Karpas-422 (cell line): ENCODE data around the gene TMEM130. TPM values are rescaled to one million over a fixed set of nuclear protein-coding genes. Genes with fewer than 3 reads are reported as not detected.

Experiments used
- DNase-seq: peaks from one replicate; pipeline ENCODE4 v3.0.0-alpha.2; 2015
- H2AFZ ChIP-seq: fragments of 200-600 bp; sonication (generic); 2 replicates; pipeline ENCODE4 v1.6.1; 2014; ENCODE audit warnings: antibody characterized with exemption, low read length, mixed read lengths
- H3K27ac ChIP-seq: fragments of 200-600 bp; sonication (generic); 2 replicates; pipeline ENCODE4 v1.5.1; 2014; ENCODE audit warnings: mild to moderate bottlenecking, low read length, moderate library complexity
- H3K27me3 ChIP-seq: fragments of 200-600 bp; sonication (generic); 2 replicates; pipeline ENCODE4 v1.6.1; 2014; ENCODE audit warnings: low read length, mixed read lengths
- H3K36me3 ChIP-seq: fragments of 200-600 bp; sonication (generic); 2 replicates; pipeline ENCODE4 v1.6.1; 2014; ENCODE audit warnings: low read length, mixed read lengths; ENCODE audit not compliant: insufficient read depth
- H3K4me1 ChIP-seq: fragments of 200-600 bp; sonication (generic); 2 replicates; pipeline ENCODE4 v1.6.1; 2014; ENCODE audit warnings: mild to moderate bottlenecking, low read length, mixed read lengths
- H3K4me2 ChIP-seq: fragments of 200-600 bp; sonication (generic); 2 replicates; pipeline ENCODE4 v1.6.1; 2014; ENCODE audit warnings: low read length, low read depth, mild to moderate bottlenecking; ENCODE audit not compliant: poor library complexity, severe bottlenecking
- H3K4me3 ChIP-seq: fragments of 200-600 bp; sonication (generic); 2 replicates; pipeline ENCODE4 v1.5.1; 2014; ENCODE audit warnings: mild to moderate bottlenecking, antibody characterized with exemption, low read length, mixed read lengths
- H3K79me2 ChIP-seq: fragments of 200-600 bp; sonication (generic); 2 replicates; pipeline ENCODE4 v1.6.1; 2014; ENCODE audit warnings: mild to moderate bottlenecking, low read length, mixed read lengths
- H3K9ac ChIP-seq: fragments of 200-600 bp; sonication (generic); 2 replicates; pipeline ENCODE4 v1.6.0; 2014; ENCODE audit warnings: low read length
- H3K9me2 ChIP-seq: fragments of 200-600 bp; sonication (generic), shearing (Covaris generic); replicated peaks from 2 replicates; pipeline ENCODE4 v1.6.0; 2014; ENCODE audit warnings: mild to moderate bottlenecking, low read length, moderate library complexity; ENCODE audit not compliant: insufficient read depth
- H3K9me3 ChIP-seq: fragments of 300-700, 200-600 bp; sonication (generic); 2 replicates; pipeline ENCODE4 v1.6.1; 2014; ENCODE audit warnings: low read length, mixed read lengths
- H4K20me1 ChIP-seq: fragments of 200-600 bp; sonication (generic); 2 replicates; pipeline ENCODE4 v1.6.1; 2014; ENCODE audit warnings: mild to moderate bottlenecking, antibody characterized with exemption, low read length, low read depth; ENCODE audit not compliant: insufficient read depth
- total RNA-seq: library from RNA; depleted of rRNA; stranded (reverse); fragments of >200 nt; shearing (Covaris generic); gene quantifications from 2 replicates; pipeline ENCODE4 v1.2.3, GENCODE V29; 2014; ENCODE audit warnings: low replicate concordance

TMEM130 gene
- total RNA-seq, 1 experiment from 2014 or later, result not detected

GRCh38 chr7:98907570-98907969 lies 37.8 kb upstream of the TMEM130 start:
- H3K27me3 ChIP-seq, result no peaks in the 10 kb centered on the region
- no peak for DNase-seq
- H3K27ac ChIP-seq, result no peak overlapping the region
- no peak overlapping the region for H3K9ac ChIP-seq
- H3K4me2 ChIP-seq, result no peak overlapping the region
- H3K9me2 ChIP-seq, result no peaks in the 10 kb centered on the region
- no peak overlapping the region for H3K4me3 ChIP-seq
- no peaks in the 10 kb centered on the region for H3K79me2 ChIP-seq
- no peaks in the 10 kb centered on the region for H3K9me3 ChIP-seq
- H3K4me1 ChIP-seq, result no peaks in the 10 kb centered on the region
- H3K36me3 ChIP-seq, result peaks cover 37% of the 10 kb centered on the region
- H2AFZ ChIP-seq, result no peak overlapping the region
- 0 out of 2 replicates have a peak, but pooled peaks cover 5% of the 10 kb centered on the region for H4K20me1 ChIP-seq

- Histone ChIP-seq H3K9me2 (no peaks in the 10 kb centered on the region), H3K36me3 (peaks cover 46% of the 10 kb centered on the region), H3K9me3 (no peaks in the 10 kb centered on the region), H3K4me2 (no peak overlapping the region), H3K27ac (no peak overlapping the region), H3K27me3 (no peaks in the 10 kb centered on the region), H3K4me1 (no peaks in the 10 kb centered on the region), H3K9ac (no peak overlapping the region), H3K79me2 (no peaks in the 10 kb centered on the region), H4K20me1 (0 out of 2 replicates have a peak, but pooled peaks cover 5% of the 10 kb centered on the region), H3K4me3 (no peak overlapping the region), H2AFZ (no peak overlapping the region)
- no peak for DNase-seq
Measured at GRCh38 chr7:98903246-98903645, 33.4 kb upstream of the TMEM130 start.

- no peaks in the 10 kb centered on the region; the same call in 1 of the 2 replicates for H3K79me2 ChIP-seq
- peaks cover 51% of the 10 kb centered on the region for H3K36me3 ChIP-seq
- no peaks in the 10 kb centered on the region for H3K4me1 ChIP-seq
- no peak overlapping the region for H3K27ac ChIP-seq
- no peaks in the 10 kb centered on the region for H3K27me3 ChIP-seq
- H3K4me2 ChIP-seq, result no peak overlapping the region
- H3K9ac ChIP-seq, result no peak overlapping the region
- no peaks in the 10 kb centered on the region for H3K9me3 ChIP-seq
- no peak overlapping the region for H3K4me3 ChIP-seq
- H3K9me2 ChIP-seq, result no peaks in the 10 kb centered on the region
- H2AFZ ChIP-seq, result no peak overlapping the region
- no peak for DNase-seq
- H4K20me1 ChIP-seq, result 0 out of 2 replicates have a peak, but pooled peaks cover 5% of the 10 kb centered on the region
Measured at GRCh38 chr7:98902523-98902922, 32.7 kb upstream of the TMEM130 start.

- 0 out of 2 replicates have a peak, but pooled peaks cover 5% of the 10 kb centered on the region for H4K20me1 ChIP-seq
- no peak overlapping the region for H3K9ac ChIP-seq
- H3K79me2 ChIP-seq, result no peaks in the 10 kb centered on the region; the same call in 1 of the 2 replicates
- no peak overlapping the region for H3K4me3 ChIP-seq
- H3K4me1 ChIP-seq, result no peaks in the 10 kb centered on the region
- no peak for DNase-seq
- H3K4me2 ChIP-seq, result no peak overlapping the region
- no peaks in the 10 kb centered on the region for H3K9me3 ChIP-seq
- H3K36me3 ChIP-seq, result peaks cover 62% of the 10 kb centered on the region
- no peak overlapping the region for H3K27ac ChIP-seq
- H3K9me2 ChIP-seq, result no peaks in the 10 kb centered on the region
- H3K27me3 ChIP-seq, result no peaks in the 10 kb centered on the region
- H2AFZ ChIP-seq, result no peak overlapping the region
Measured at GRCh38 chr7:98900815-98901214, 31.0 kb upstream of the TMEM130 start.

GRCh38 chr7:98899816-98900215 lies 30.0 kb upstream of the TMEM130 start:
- Histone ChIP-seq H4K20me1 (0 out of 2 replicates have a peak, but pooled peaks cover 1% of the 10 kb centered on the region), H3K27me3 (no peaks in the 10 kb centered on the region), H3K79me2 (no peaks in the 10 kb centered on the region; the same call in 1 of the 2 replicates), H3K27ac (no peak overlapping the region), H3K4me3 (no peak overlapping the region), H3K4me1 (no peaks in the 10 kb centered on the region), H3K9ac (no peak overlapping the region), H3K9me2 (no peaks in the 10 kb centered on the region), H3K9me3 (no peaks in the 10 kb centered on the region), H3K36me3 (peaks cover 72% of the 10 kb centered on the region), H3K4me2 (no peak overlapping the region), H2AFZ (no peak overlapping the region)
- DNase-seq, result no peak

- Histone ChIP-seq H3K36me3 (peaks cover 49% of the 10 kb centered on the region), H3K4me2 (no peak overlapping the region), H3K27me3 (no peaks in the 10 kb centered on the region), H3K9me2 (no peaks in the 10 kb centered on the region), H3K9ac (no peak overlapping the region), H4K20me1 (0 out of 2 replicates have a peak, but pooled peaks cover 6% of the 10 kb centered on the region), H3K4me3 (no peak overlapping the region), H2AFZ (no peak overlapping the region), H3K9me3 (no peaks in the 10 kb centered on the region), H3K27ac (no peak overlapping the region), H3K4me1 (no peaks in the 10 kb centered on the region), H3K79me2 (peaks cover 6% of the 10 kb centered on the region)
- DNase-seq, result no peak
Measured at GRCh38 chr7:98892609-98893008, 22.8 kb upstream of the TMEM130 start.

- Histone ChIP-seq H3K9me3 (no peaks in the 10 kb centered on the region), H3K79me2 (peaks cover 47% of the 10 kb centered on the region), H3K9ac (no peak overlapping the region), H3K9me2 (no peaks in the 10 kb centered on the region), H4K20me1 (no peaks in the 10 kb centered on the region), H3K4me3 (no peak overlapping the region), H3K27ac (no peak overlapping the region), H2AFZ (no peak overlapping the region), H3K36me3 (peaks cover 28% of the 10 kb centered on the region), H3K4me1 (peaks cover 9% of the 10 kb centered on the region), H3K27me3 (no peaks in the 10 kb centered on the region), H3K4me2 (no peak overlapping the region)
- no peak for DNase-seq
Measured at GRCh38 chr7:98887038-98887437, 17.2 kb upstream of the TMEM130 start.

GRCh38 chr7:98884416-98884815 lies 14.6 kb upstream of the TMEM130 start:
- H4K20me1 ChIP-seq, result peaks cover 17% of the 10 kb centered on the region
- no peak overlapping the region for H2AFZ ChIP-seq
- H3K4me3 ChIP-seq, result no peak overlapping the region
- no peak overlapping the region for H3K27ac ChIP-seq
- H3K79me2 ChIP-seq, result peaks cover 71% of the 10 kb centered on the region
- no peaks in the 10 kb centered on the region for H3K9me3 ChIP-seq
- no peak overlapping the region for H3K4me2 ChIP-seq
- H3K4me1 ChIP-seq, result peaks cover 17% of the 10 kb centered on the region
- no peak for DNase-seq
- no peak overlapping the region for H3K9ac ChIP-seq
- H3K36me3 ChIP-seq, result peaks cover 35% of the 10 kb centered on the region; the same call in 1 of the 2 replicates
- no peaks in the 10 kb centered on the region for H3K9me2 ChIP-seq
- H3K27me3 ChIP-seq, result no peaks in the 10 kb centered on the region
